Gastroesophageal sphincter (tissue), 3 donors: ENCODE data around the gene CYB561A3.

Experiments used
- POLR2A ChIP-seq, 2 donors: fragments of 450-650 bp; IDR thresholded peaks; one replicate each; pipeline ENCODE4 v1.6.1; 2017; ENCODE audit warnings: antibody characterized with exemption in 2 of 2, mild to moderate bottlenecking in 2 of 2, moderate library complexity in 1 of 2
- POLR2AphosphoS5 ChIP-seq: sonication (generic); formaldehyde crosslinking; IDR thresholded peaks from one replicate; pipeline ENCODE4 v1.6.1; 2017; ENCODE audit warnings: antibody characterized with exemption
- TF ChIP-seq, protein P1 (sequence below), 4 experiments: fragments of 200-600 bp in 2 of 4; fragments of 450-650 bp in 2 of 4; sonication (generic) in 1 of 4; IDR thresholded peaks; one replicate each; pipeline ENCODE4 v1.5.1; 2017 to 2019; ENCODE audit warnings: antibody characterized with exemption in 4 of 4, mild to moderate bottlenecking in 2 of 4, moderate library complexity in 2 of 4

- TF ChIP-seq, protein P1, sequence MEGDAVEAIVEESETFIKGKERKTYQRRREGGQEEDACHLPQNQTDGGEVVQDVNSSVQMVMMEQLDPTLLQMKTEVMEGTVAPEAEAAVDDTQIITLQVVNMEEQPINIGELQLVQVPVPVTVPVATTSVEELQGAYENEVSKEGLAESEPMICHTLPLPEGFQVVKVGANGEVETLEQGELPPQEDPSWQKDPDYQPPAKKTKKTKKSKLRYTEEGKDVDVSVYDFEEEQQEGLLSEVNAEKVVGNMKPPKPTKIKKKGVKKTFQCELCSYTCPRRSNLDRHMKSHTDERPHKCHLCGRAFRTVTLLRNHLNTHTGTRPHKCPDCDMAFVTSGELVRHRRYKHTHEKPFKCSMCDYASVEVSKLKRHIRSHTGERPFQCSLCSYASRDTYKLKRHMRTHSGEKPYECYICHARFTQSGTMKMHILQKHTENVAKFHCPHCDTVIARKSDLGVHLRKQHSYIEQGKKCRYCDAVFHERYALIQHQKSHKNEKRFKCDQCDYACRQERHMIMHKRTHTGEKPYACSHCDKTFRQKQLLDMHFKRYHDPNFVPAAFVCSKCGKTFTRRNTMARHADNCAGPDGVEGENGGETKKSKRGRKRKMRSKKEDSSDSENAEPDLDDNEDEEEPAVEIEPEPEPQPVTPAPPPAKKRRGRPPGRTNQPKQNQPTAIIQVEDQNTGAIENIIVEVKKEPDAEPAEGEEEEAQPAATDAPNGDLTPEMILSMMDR (IDR thresholded peaks at IDR 0.05), result no peak
- TF ChIP-seq POLR2A (IDR thresholded peaks at IDR 0.05), result no peak
- no peak for TF ChIP-seq POLR2AphosphoS5
Measured at GRCh38 chr11:61306221-61306620, 55.5 kb downstream of the CYB561A3 start.
